ENCODE data around the gene ENO2. TPM values are rescaled to one million over a fixed set of nuclear protein-coding genes. Genes with fewer than 3 reads are reported as not detected.

Gene ENO2
- total RNA-seq, 2 experiments from 2014 or later, result 85.6 to 103 TPM

- H3K4me3 ChIP-seq (ENCODE audit: low read length), result no peak overlapping the region
- ATAC-seq (ENCODE audit: poor library complexity), result no peak
- no peaks in the 10 kb centered on the region for H3K27me3 ChIP-seq (ENCODE audit: control insufficient read depth in 1 of 2, insufficient read depth in 2 of 2, low read length in 2 of 2)
- TF ChIP-seq CTCF (IDR thresholded peaks at IDR 0.05), result no peak
- peaks cover 60% of the 10 kb centered on the region for H3K4me1 ChIP-seq (ENCODE audit: insufficient read depth, low read length)
- H3K9me3 ChIP-seq (ENCODE audit: control insufficient read depth in 1 of 2, insufficient read depth in 1 of 2, low read length in 2 of 2), result no peaks in the 10 kb centered on the region
- POLR2A ChIA-PET, result interaction anchor here (0.8 to 4.8 kb wide), 6 partner anchors 8 to 279 kb away, joined by 3 to 80 read pairs (median 9); partner anchors contain the start of genes C12orf57, RNU7-1 and ZNF384
- no peak overlapping the region for H3K27ac Mint-ChIP-seq
- H3K36me3 Mint-ChIP-seq (ENCODE audit: low read depth), result peaks cover 64% of the 10 kb centered on the region
- H3K4me3 Mint-ChIP-seq, result peak overlapping the region; percentile 54
- intact Hi-C loops (cut with DNase I, micrococcal nuclease), result no loop called here
- DNase-seq, result no peak
- H3K4me1 Mint-ChIP-seq (ENCODE audit: low read depth), result peaks cover 53% of the 10 kb centered on the region
- peaks cover 41% of the 10 kb centered on the region for H3K36me3 ChIP-seq (ENCODE audit: insufficient read depth, low read length)
- H3K27me3 Mint-ChIP-seq, result no peaks in the 10 kb centered on the region
- CTCF ChIA-PET, result interaction anchor here (1.1 to 2.2 kb wide), 4 partner anchors 18 to 142 kb away, joined by 3 to 16 read pairs (median 4); partner anchors contain the start of gene C1RL
- H3K9me3 Mint-ChIP-seq, result no peaks in the 10 kb centered on the region
- no peak overlapping the region for H3K27ac ChIP-seq (ENCODE audit: low read depth in 1 of 2, low read length in 2 of 2)
These were observed 53.3 kb downstream of the ENO2 start for GRCh38 chr12:6967651-6968100.

GRCh38 chr12:6968426-6968825 is 54.0 kb downstream of the ENO2 start:
- no peak for TF ChIP-seq CTCF (IDR thresholded peaks at IDR 0.05)
- DNase-seq (no peak), ATAC-seq (ENCODE audit: poor library complexity) (no peak)
- intact Hi-C loops (cut with DNase I, micrococcal nuclease), result no loop called here
- Mint-ChIP-seq H3K36me3 (ENCODE audit: low read depth) (peaks cover 65% of the 10 kb centered on the region), H3K9me3 (no peaks in the 10 kb centered on the region), H3K4me3 (peak overlapping the region; percentile 100), H3K27ac (peak overlapping the region; percentile 90), H3K4me1 (ENCODE audit: low read depth) (peaks cover 53% of the 10 kb centered on the region), H3K27me3 (no peaks in the 10 kb centered on the region)
- H3K9me3 ChIP-seq (ENCODE audit: control insufficient read depth in 1 of 2, insufficient read depth in 1 of 2, low read length in 2 of 2), result no peaks in the 10 kb centered on the region
- H3K4me3 ChIP-seq (ENCODE audit: low read length), result no peak overlapping the region
- H3K27me3 ChIP-seq (ENCODE audit: control insufficient read depth in 1 of 2, insufficient read depth in 2 of 2, low read length in 2 of 2), result no peaks in the 10 kb centered on the region
- peaks cover 56% of the 10 kb centered on the region for H3K4me1 ChIP-seq (ENCODE audit: insufficient read depth, low read length)
- peak overlapping the region in 1 of 2 donors; percentile 16 for H3K27ac ChIP-seq (ENCODE audit: low read depth in 1 of 2, low read length in 2 of 2)
- CTCF ChIA-PET, result interaction anchor here (0.9 to 2.9 kb wide), 7 partner anchors 19 to 141 kb away, joined by 3 to 16 read pairs (median 4); partner anchors contain the start of genes C12orf57, C1RL and RNU7-1
- peaks cover 45% of the 10 kb centered on the region for H3K36me3 ChIP-seq (ENCODE audit: insufficient read depth, low read length)
- POLR2A ChIA-PET, result interaction anchor here (0.7 to 4.8 kb wide), 7 partner anchors 9 to 279 kb away, joined by 3 to 80 read pairs (median 3); partner anchors contain the start of genes C12orf57, RNU7-1 and ZNF384

GRCh38 chr12:6970096-6970527 is 55.7 kb downstream of the ENO2 start:
- intact Hi-C loops (cut with DNase I, micrococcal nuclease), result loop anchor here (1.0 to 5.0 kb wide), 8 partner anchors 26 to 281 kb away; partner anchors contain the start of genes CDCA3 (in 2 of the 2), LPCAT3 (in 2 of the 2), USP5 (in 2 of the 2) and C12orf57 (in 1 of the 2)
- no peak for DNase-seq
- no peaks in the 10 kb centered on the region for H3K9me3 Mint-ChIP-seq
- H3K27me3 Mint-ChIP-seq, result no peaks in the 10 kb centered on the region
- H3K4me1 Mint-ChIP-seq (ENCODE audit: low read depth), result peaks cover 42% of the 10 kb centered on the region
- no peak for TF ChIP-seq CTCF (IDR thresholded peaks at IDR 0.05)
- H3K36me3 ChIP-seq (ENCODE audit: insufficient read depth, low read length), result peaks cover 60% of the 10 kb centered on the region
- no peaks in the 10 kb centered on the region for H3K9me3 ChIP-seq (ENCODE audit: control insufficient read depth in 1 of 2, insufficient read depth in 1 of 2, low read length in 2 of 2)
- POLR2A ChIA-PET, result interaction anchor here (0.6 to 4.8 kb wide), 4 partner anchors 25 to 281 kb away, joined by 3 to 80 read pairs (median 14); partner anchors contain the start of genes C12orf57, RNU7-1 and ZNF384
- H3K27ac Mint-ChIP-seq, result peak overlapping the region; percentile 90
- H3K4me3 ChIP-seq (ENCODE audit: low read length), result peak overlapping the region; percentile 99
- CTCF ChIA-PET, result interaction anchor here (1.4 to 2.9 kb wide), 2 partner anchors 25 to 32 kb away, joined by 6 to 14 read pairs; no protein-coding TSS in a partner anchor
- peak; percentile 8 for ATAC-seq (ENCODE audit: poor library complexity)
- peaks cover 74% of the 10 kb centered on the region for H3K36me3 Mint-ChIP-seq (ENCODE audit: low read depth)
- peak overlapping the region; percentile 89 to 93 for H3K27ac ChIP-seq (ENCODE audit: low read depth in 1 of 2, low read length in 2 of 2)
- H3K27me3 ChIP-seq (ENCODE audit: control insufficient read depth in 1 of 2, insufficient read depth in 2 of 2, low read length in 2 of 2), result no peaks in the 10 kb centered on the region
- peak overlapping the region; percentile 100 for H3K4me3 Mint-ChIP-seq
- H3K4me1 ChIP-seq (ENCODE audit: insufficient read depth, low read length), result peaks cover 41% of the 10 kb centered on the region

Small RNA genes lying within 50 kb of the gene (microRNA-seq; reads per million reads assigned to microRNA genes)
- 117 reads per million, percentile 67 among the genes with 10 or more reads in this experiment for gene MIR141 (ENCODE audit: borderline microRNAs expressed, borderline replicate concordance)
- gene MIR200C (ENCODE audit: borderline microRNAs expressed, borderline replicate concordance), result 354 reads per million, percentile 78 among the genes with 10 or more reads in this experiment

Other genes with a start within 250 kb of the ENO2 start
- 10 to 100 TPM; 67.6 TPM for gene ZNF384, start 225.2 kb upstream of the ENO2 start, total RNA-seq
- under 1 TPM; 0.87 to 0.99 TPM for gene PIANP, start 213.8 kb upstream of the ENO2 start, total RNA-seq
- 1 to 10 TPM; 9.4 to 9.6 TPM for gene COPS7A, start 190.5 kb upstream of the ENO2 start, total RNA-seq
- gene MLF2, start 161.4 kb upstream of the ENO2 start, total RNA-seq, result 100 to 1,000 TPM; 114 to 121 TPM
- gene PTMS, start 148.2 kb upstream of the ENO2 start, total RNA-seq, result 1 to 10 TPM; 1.5 to 1.9 TPM
- gene LAG3, start 142.1 kb upstream of the ENO2 start, total RNA-seq, result 1 to 10 TPM in 1 of 2 experiments, under 1 TPM in 1; 0.82 to 1.4 TPM
- gene CD4, start 125.1 kb upstream of the ENO2 start, total RNA-seq, result 100 to 1,000 TPM; 134 to 136 TPM
- not detected for gene GPR162, start 92.8 kb upstream of the ENO2 start, total RNA-seq
- 1 to 10 TPM; 2.5 to 4.1 TPM for gene P3H3, start 86.2 kb upstream of the ENO2 start, total RNA-seq
- under 1 TPM; 0.75 to 0.85 TPM for gene GNB3, start 73.7 kb upstream of the ENO2 start, total RNA-seq
- under 1 TPM; 0.80 to 0.89 TPM for gene CDCA3, start 63.3 kb upstream of the ENO2 start, total RNA-seq
- 10 to 100 TPM; 31.8 to 33.4 TPM for gene USP5, start 62.4 kb upstream of the ENO2 start, total RNA-seq
- gene TPI1, start 47.0 kb upstream of the ENO2 start, total RNA-seq, result 10 to 100 TPM; 46.8 to 48.7 TPM
- 1 to 10 TPM; 3.2 to 3.3 TPM for gene SPSB2, start 41.3 kb upstream of the ENO2 start, total RNA-seq
- 1 to 10 TPM; 3.2 to 4.7 TPM for gene LRRC23, start 9.8 kb upstream of the ENO2 start, total RNA-seq
- gene ATN1, start 13.4 kb downstream of the ENO2 start, total RNA-seq, result 10 to 100 TPM; 28.7 to 29.6 TPM
- not detected for gene RNU7-1, start 29.2 kb downstream of the ENO2 start, total RNA-seq
- 100 to 1,000 TPM; 305 to 311 TPM for gene C12orf57, start 29.4 kb downstream of the ENO2 start, total RNA-seq
- 10 to 100 TPM; 79.0 to 83.5 TPM for gene PTPN6, start 36.8 kb downstream of the ENO2 start, total RNA-seq
- 100 to 1,000 TPM; 138 to 147 TPM for gene PHB2, start 56.1 kb downstream of the ENO2 start, total RNA-seq
- gene EMG1, start 56.3 kb downstream of the ENO2 start, total RNA-seq, result 10 to 100 TPM; 33.9 to 34.8 TPM
- gene LPCAT3, start 103.9 kb downstream of the ENO2 start, total RNA-seq, result 10 to 100 TPM; 11.8 to 14.8 TPM
- 1 to 10 TPM; 3.8 to 4.6 TPM for gene C1S, start 146.1 kb downstream of the ENO2 start, total RNA-seq
- 1 to 10 TPM; 3.1 to 4.0 TPM for gene C1R, start 177.9 kb downstream of the ENO2 start, total RNA-seq
- 10 to 100 TPM; 12.2 to 14.1 TPM for gene C1RL, start 194.6 kb downstream of the ENO2 start, total RNA-seq
- gene RBP5, start 214.3 kb downstream of the ENO2 start, total RNA-seq, result not detected
- 10 to 100 TPM; 29.1 to 33.9 TPM for gene CLSTN3, start 215.8 kb downstream of the ENO2 start, total RNA-seq